Activated CD4-positive, alpha-beta T cell treated with anti-CD3 and anti-CD28 coated beads, Interleukin-2, amount 50 U/mL, for 48 hours (primary cell): ENCODE data around the gene SSTR4.
"Not testable (repeated sequence)": the region's sequence is repeated elsewhere in the genome, so short reads cannot be mapped to it uniquely, and the experiment has no call there.

Source experiments
- DNase-seq, 2 experiments: peaks; one replicate each; pipeline ENCODE4 v3.0.0-alpha.2; 2020

Gene SSTR4

DNA sequence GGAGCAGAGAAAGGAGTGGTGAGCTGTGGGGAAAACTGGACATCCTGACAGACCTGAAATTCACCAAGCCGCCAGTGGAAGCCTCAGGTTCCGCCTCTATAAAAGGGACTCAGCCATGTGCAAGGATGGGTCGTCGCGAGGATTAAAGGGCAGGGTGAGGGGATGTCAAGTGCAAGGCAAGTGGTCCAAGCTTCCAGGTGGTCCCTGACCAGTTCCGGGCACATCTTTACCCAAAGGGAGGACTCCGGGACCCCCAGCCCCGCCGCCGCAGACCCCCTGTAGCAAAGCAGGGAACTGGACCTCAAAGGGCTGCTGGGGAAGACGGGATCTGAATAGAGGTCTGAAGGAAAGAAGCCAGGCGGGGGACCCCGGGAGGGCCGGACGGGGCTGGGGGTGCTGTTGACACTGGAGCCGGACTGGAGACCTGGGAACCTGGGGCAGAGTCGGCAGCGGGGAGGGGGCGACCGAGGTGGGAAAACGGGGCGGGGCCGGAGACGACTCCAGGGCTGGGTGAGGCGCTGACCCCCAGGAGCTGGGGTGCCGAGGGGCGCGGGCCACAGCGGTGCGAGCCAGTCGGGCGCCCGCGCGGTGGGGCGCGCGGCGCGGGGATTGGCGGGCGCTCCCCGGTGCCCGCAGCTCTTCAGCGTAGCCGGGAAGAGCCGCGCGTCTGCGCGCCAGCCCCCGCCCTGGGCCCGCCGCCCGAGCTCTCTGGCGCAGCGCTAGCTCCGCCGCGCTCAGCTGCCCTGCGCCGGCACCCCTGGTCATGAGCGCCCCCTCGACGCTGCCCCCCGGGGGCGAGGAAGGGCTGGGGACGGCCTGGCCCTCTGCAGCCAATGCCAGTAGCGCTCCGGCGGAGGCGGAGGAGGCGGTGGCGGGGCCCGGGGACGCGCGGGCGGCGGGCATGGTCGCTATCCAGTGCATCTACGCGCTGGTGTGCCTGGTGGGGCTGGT lies at the start of gene SSTR4:
TSS of gene SSTR4 (plus strand) at position 592 of the 951 bp plus-strand sequence. CDS start at position 764, 172 bp downstream.
- no peak for DNase-seq

- DNase-seq = no peak
Observed at GRCh38 chr20:22986601-22987000, 48.5 kb upstream of the SSTR4 start.

GRCh38 chr20:22991424-22991823 lies 43.7 kb upstream of the SSTR4 start:
- not testable (repeated sequence) for DNase-seq

- DNase-seq = no peak
Observed at GRCh38 chr20:22993823-22994222, 41.3 kb upstream of the SSTR4 start.

GRCh38 chr20:22995923-22996322 lies 39.2 kb upstream of the SSTR4 start:
- DNase-seq = no peak

DNA sequence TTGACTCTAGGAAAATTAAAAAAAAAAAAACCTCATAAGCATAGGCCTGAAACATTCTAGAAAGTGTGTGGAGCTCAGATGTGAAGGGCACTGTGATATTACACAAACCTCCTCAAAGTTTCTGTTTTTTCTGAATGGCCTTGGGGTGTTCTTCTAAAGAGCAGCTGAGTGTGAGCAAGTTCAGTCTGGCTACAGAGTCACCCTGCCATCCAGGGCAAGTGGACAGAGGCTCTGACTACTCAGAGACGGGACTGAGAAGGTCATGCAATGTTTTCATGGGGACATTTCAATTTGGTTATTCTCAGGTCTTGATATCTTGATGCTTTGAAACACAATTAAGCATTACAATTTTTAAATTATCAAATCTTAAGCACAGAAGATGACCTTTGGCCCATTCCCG lies 36.6 kb upstream of the SSTR4 start:
- no peak for DNase-seq

DNA sequence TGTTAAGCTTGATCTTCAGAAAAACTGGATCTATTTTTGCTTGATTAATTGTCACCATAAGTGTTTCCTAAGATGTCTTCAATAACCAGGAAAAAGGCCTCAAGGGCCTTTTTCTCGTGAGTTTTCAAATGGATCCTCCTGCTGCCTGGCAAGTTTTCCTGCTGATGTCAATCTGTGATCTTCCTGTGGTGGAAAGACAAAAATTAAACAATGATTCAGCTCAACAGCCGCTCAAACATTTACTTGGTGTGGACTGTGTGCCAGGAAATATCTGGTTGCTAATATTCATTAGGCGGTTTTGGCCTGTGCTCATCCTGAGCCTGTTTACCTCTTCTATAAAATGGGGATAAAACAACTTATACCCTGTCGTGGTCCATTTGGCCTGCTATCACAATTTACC lies 35.4 kb upstream of the SSTR4 start:
- no peak for DNase-seq

- DNase-seq = no peak
Observed at GRCh38 chr20:23000232-23000947, 34.7 kb upstream of the SSTR4 start.

GRCh38 chr20:23002276-23002675 lies 32.8 kb upstream of the SSTR4 start:
- DNase-seq = no peak

DNA sequence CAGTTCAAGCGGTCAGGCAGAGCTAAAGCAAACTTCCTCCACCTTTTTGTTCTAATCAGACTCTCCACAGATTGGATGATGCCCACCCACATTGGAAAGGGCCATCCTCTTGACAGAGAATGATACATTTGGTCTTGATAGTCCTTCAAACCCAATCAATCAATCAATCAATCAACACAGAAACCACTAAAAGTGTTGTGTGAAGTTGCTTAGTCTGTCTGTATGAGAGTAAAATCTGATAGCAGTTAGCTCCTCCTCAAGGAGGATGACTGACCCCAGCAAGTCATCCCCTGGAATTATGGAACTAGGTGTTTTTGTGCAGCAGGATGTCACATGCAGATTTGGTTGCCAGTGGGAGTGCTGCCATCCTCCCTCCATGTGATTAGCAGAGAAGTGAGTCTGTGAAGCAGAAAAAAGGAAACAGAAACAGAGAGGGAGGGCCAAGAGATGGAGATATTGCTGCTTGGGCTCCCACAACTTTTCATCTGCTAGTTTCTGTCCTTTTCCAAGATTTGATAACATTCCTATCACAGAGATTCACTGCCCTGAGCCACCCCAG lies 32.0 kb upstream of the SSTR4 start:
- DNase-seq = no peak

GRCh38 chr20:23003881-23004460 lies 31.1 kb upstream of the SSTR4 start:
- DNase-seq = no peak

- no peak for DNase-seq
Observed at GRCh38 chr20:23005776-23006175, 29.3 kb upstream of the SSTR4 start.

DNA sequence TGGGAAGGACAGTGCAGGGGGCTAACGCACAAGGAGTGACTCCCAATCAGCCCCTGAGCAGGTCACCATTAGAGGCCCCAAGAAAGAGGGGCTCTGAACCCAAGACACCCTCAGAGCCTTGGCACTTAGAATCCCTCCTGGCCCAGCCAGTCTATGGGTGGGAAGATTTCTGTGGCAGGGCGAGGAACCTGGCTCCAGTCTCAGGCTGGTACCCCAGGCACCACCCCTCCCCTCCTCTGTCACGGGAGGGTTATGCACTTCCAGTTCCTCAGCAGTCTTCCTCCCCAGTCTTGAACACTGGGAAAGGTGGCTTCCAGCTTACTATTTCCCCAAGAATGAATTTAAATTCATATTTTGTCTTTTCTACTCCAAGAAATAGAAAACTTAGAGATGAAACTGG lies 27.6 kb upstream of the SSTR4 start:
- no peak for DNase-seq

DNA sequence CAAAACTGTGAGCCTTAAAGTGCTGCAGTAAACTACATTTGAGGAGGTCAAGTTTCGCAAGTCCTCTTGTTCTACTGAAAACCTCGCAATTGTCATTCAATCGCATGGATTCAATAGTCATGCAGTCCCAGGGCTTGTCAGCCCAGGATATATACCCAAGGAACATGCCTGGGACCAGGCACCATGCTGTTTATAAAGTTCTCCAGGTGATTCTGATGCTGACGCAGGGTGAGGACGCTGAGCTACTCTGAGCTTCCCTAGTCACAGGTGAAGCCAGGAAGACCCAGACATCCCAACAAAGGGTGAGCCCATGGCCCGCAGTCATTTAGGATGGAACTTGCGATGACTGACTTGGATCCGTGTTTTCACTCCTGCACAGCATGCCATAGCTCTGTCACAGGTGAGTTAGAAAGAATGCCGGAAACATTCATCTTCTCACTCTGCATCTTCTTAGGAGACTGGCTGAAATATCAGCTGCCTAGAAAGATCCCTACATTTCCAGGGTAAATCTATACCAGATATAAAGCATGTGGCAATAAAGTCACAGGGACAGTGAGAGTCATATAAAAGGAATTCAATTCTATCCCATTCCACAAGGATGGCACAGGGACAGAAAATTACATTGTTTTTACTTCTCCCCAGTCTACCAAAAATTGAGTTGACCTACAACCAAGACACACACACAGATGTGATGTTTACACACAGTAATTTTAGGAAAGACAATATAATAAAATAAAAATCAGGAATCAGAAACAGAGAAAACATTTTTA lies 27.0 kb upstream of the SSTR4 start:
- no peak for DNase-seq

GRCh38 chr20:23008667-23009066 lies 26.4 kb upstream of the SSTR4 start:
- no peak for DNase-seq

GRCh38 chr20:23009636-23010035 lies 25.5 kb upstream of the SSTR4 start:
- no peak for DNase-seq

- DNase-seq = no peak
Observed at GRCh38 chr20:23010096-23010495, 25.0 kb upstream of the SSTR4 start.

GRCh38 chr20:23011008-23011721 lies 23.9 kb upstream of the SSTR4 start:
- no peak for DNase-seq

GRCh38 chr20:23013429-23013828 lies 21.7 kb upstream of the SSTR4 start:
- no peak for DNase-seq

DNA sequence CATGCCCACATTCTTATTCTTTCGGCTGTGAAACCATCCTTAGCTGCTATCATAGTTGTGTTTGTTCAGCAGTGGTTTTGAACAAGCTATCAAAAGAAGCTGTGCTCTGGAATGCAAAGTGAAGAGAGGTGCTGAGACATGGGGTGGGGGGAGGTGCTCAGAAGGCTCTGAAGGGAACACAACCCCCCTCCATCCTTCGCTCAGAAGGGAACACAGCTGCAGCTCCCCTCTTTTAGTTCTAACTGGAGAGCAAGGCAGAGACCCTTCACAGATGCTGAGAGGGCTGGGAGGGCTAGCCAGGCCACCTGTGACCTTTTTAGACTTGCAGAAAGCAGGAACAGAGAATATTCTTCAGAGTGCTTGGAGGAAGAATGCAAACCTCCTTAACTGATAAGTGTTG lies 17.6 kb upstream of the SSTR4 start:
- no peak for DNase-seq

DNA sequence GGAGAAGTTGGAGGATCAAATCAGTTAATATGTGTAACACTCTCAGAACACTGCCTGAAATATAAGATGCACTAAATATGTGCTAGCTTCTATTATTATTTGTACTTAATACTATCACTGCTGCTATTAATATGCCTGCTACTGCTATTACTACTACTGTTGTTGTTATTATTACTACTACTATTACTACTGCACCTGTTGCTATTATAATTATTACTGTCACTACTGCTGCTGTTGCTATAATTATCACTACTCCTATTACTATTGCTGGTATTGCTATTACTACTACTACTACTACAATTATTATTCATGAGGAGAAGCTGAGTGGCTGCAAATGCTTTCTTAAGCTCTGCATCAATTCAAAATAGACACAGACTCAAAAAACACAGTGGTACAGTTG lies 16.7 kb upstream of the SSTR4 start:
- DNase-seq = no peak

GRCh38 chr20:23018941-23019340 lies 16.2 kb upstream of the SSTR4 start:
- DNase-seq = no peak
